H1 (cell line): ENCODE measurements around the gene TNP2. TPM values are rescaled to one million over a fixed set of nuclear protein-coding genes. Genes with fewer than 3 reads are reported as not detected.
A peak's percentile ranks its signal among the peaks of the same experiment; 100 is the strongest.

Source experiments
- CTCF ChIA-PET: fragments of 300-600 bp; sonication (Branson Sonifier 250); formaldehyde crosslinking; loops from one replicate; lab custom pipeline; 2021; ENCODE audit not compliant: partially characterized antibody; lab: Charles Lee
- POLR2A ChIA-PET: fragments of 300-600 bp; sonication (Branson Sonifier 250); formaldehyde crosslinking; loops from one replicate; lab custom pipeline; 2021; ENCODE audit warnings: inconsistent platforms; ENCODE audit not compliant: partially characterized antibody; lab: Charles Lee
- DNase-seq, 2 experiments: peaks; one replicate each; pipeline versions ENCODE4 v3.0.0 to v3.0.0-alpha.2; 2010 to 2022; ENCODE audit warnings: low spot score in 2 of 2, low read depth in 1 of 2, mixed read lengths in 1 of 2
- FAIRE-seq: peaks from 2 replicates; lab custom pipeline; 2011; peaks lifted over from hg19 to GRCh38; lab: Jason Lieb, UNC
- H2AFZ ChIP-seq: 2 replicates; pipeline ENCODE4 v1.8.1; 2012; ENCODE audit warnings: low read length, inconsistent platforms
- H2AK5ac ChIP-seq: 2 replicates; pipeline ENCODE4 v1.6.1; 2013; ENCODE audit warnings: low read depth, low read length
- H2BK120ac ChIP-seq: replicated peaks from 2 replicates; pipeline ENCODE3; 2013; ENCODE audit warnings: low read depth, low read length, inconsistent platforms
- H2BK12ac ChIP-seq: 2 replicates; pipeline ENCODE4 v1.6.1; 2013; ENCODE audit warnings: low read depth, low read length
- H2BK15ac ChIP-seq: 2 replicates; pipeline ENCODE4 v1.6.1; 2013; ENCODE audit warnings: low read length
- H2BK20ac ChIP-seq: 2 replicates; pipeline ENCODE4 v1.6.1; 2013; ENCODE audit warnings: low read length
- H2BK5ac ChIP-seq: 2 replicates; pipeline ENCODE4 v1.6.1; 2013; ENCODE audit warnings: low read depth, low read length
- H3K14ac ChIP-seq: 2 replicates; pipeline ENCODE4 v1.6.1; 2013; ENCODE audit warnings: inconsistent platforms; ENCODE audit not compliant: insufficient read length
- H3K18ac ChIP-seq: 2 replicates; pipeline ENCODE4 v1.6.1; 2013; ENCODE audit warnings: low read length; ENCODE audit errors: extremely low read depth
- H3K23ac ChIP-seq: 2 replicates; pipeline ENCODE4 v1.6.1; 2013; ENCODE audit warnings: inconsistent platforms; ENCODE audit not compliant: insufficient read length
- H3K23me2 ChIP-seq: 2 replicates; pipeline ENCODE4 v1.6.1; 2013; ENCODE audit warnings: low read depth, low read length
- H3K27ac ChIP-seq: 2 replicates; pipeline ENCODE4 v1.6.1; 2011; ENCODE audit warnings: low read depth, low read length, inconsistent platforms
- H3K27me3 ChIP-seq, 4 experiments: replicated peaks in 1 of 4; 1 replicate in 1 of 4; 2 replicates in 3 of 4; pipeline versions ENCODE4 v1.6.1 to v1.8.1; 2011 to 2013; ENCODE audit warnings: low read length in 3 of 4, mild to moderate bottlenecking in 3 of 4, inconsistent platforms in 2 of 4, mixed read lengths in 2 of 4, moderate library complexity in 1 of 4; ENCODE audit not compliant: control insufficient read depth in 3 of 4, insufficient read depth in 3 of 4; ENCODE audit errors: extremely low read depth in 1 of 4
- H3K36me3 ChIP-seq, 4 experiments: 2 replicates each; pipeline versions ENCODE4 v1.6.1 to v1.8.1; 2011 to 2013; ENCODE audit warnings: mild to moderate bottlenecking in 4 of 4, low read length in 3 of 4, moderate library complexity in 2 of 4, control low read depth in 1 of 4, inconsistent platforms in 1 of 4; ENCODE audit not compliant: insufficient read depth in 4 of 4, control insufficient read depth in 2 of 4
- H3K4ac ChIP-seq: replicated peaks from 2 replicates; pipeline ENCODE3; 2013; ENCODE audit warnings: low read length, low read depth, mixed read lengths, inconsistent platforms; ENCODE audit not compliant: insufficient read length
- H3K4me1 ChIP-seq, 4 experiments: replicated peaks in 1 of 4; 1 replicate in 1 of 4; 2 replicates in 3 of 4; pipeline versions ENCODE4 v1.6.1 to v1.8.1; 2011 to 2013; ENCODE audit warnings: low read length in 3 of 4, inconsistent platforms in 2 of 4, mixed read lengths in 1 of 4; ENCODE audit not compliant: insufficient read depth in 4 of 4, control insufficient read depth in 3 of 4
- H3K4me2 ChIP-seq, 2 experiments: 2 replicates each; pipeline versions ENCODE4 v1.6.1 to v1.8.1; 2011 to 2013; ENCODE audit warnings: low read depth in 2 of 2, low read length in 2 of 2, control low read depth in 1 of 2, inconsistent platforms in 1 of 2, mild to moderate bottlenecking in 1 of 2; ENCODE audit not compliant: insufficient read depth in 1 of 2
- H3K4me3 ChIP-seq, 4 experiments: fragments of 200-600, 300-600 bp in 1 of 4; sonication (generic), shearing (Covaris generic), sonication (Bioruptor Twin) in 1 of 4; 2 replicates each; pipeline versions ENCODE4 v1.5.1 to v1.8.1; 2011 to 2016; ENCODE audit warnings: low read length in 4 of 4, low read depth in 3 of 4, control low read depth in 2 of 4, inconsistent platforms in 2 of 4, mild to moderate bottlenecking in 2 of 4, mixed read lengths in 1 of 4, moderate library complexity in 1 of 4; ENCODE audit not compliant: insufficient read depth in 2 of 4; ENCODE audit errors: extremely low read depth in 1 of 4
- H3K56ac ChIP-seq: replicated peaks from 2 replicates; pipeline ENCODE3; 2013; ENCODE audit warnings: low read depth, mild to moderate bottlenecking, mixed read lengths, low read length, inconsistent platforms; ENCODE audit not compliant: insufficient read length
- H3K79me1 ChIP-seq: 2 replicates; pipeline ENCODE4 v1.6.1; 2013; ENCODE audit warnings: low read depth, low read length, control low read depth
- H3K79me2 ChIP-seq, 2 experiments: 2 replicates each; pipeline versions ENCODE4 v1.6.1 to v1.8.1; 2012 to 2013; ENCODE audit warnings: low read length in 2 of 2, mild to moderate bottlenecking in 2 of 2, inconsistent platforms in 1 of 2; ENCODE audit not compliant: insufficient read depth in 2 of 2, control insufficient read depth in 1 of 2
- H3K9ac ChIP-seq, 4 experiments: replicated peaks in 1 of 4; 1 replicate in 1 of 4; 2 replicates in 3 of 4; pipeline versions ENCODE4 v1.6.1 to v1.8.1; 2011 to 2013; ENCODE audit warnings: low read depth in 3 of 4, low read length in 3 of 4, control low read depth in 2 of 4, mild to moderate bottlenecking in 2 of 4, moderate library complexity in 2 of 4, inconsistent platforms in 1 of 4; ENCODE audit errors: extremely low read depth in 1 of 4
- H3K9me3 ChIP-seq, 2 experiments: 2 replicates each; pipeline versions ENCODE4 v1.6.1 to v1.8.1; 2012 to 2013; ENCODE audit warnings: mild to moderate bottlenecking in 2 of 2, moderate library complexity in 2 of 2, control low read depth in 1 of 2, inconsistent platforms in 1 of 2, low read depth in 1 of 2, low read length in 1 of 2, mixed read lengths in 1 of 2; ENCODE audit not compliant: insufficient read depth in 2 of 2
- H4K20me1 ChIP-seq, 2 experiments: replicated peaks in 1 of 2; 2 replicates each; pipeline versions ENCODE3 to v1.8.1; 2011 to 2013; ENCODE audit warnings: inconsistent platforms in 2 of 2, low read length in 2 of 2, mild to moderate bottlenecking in 1 of 2; ENCODE audit not compliant: insufficient read depth in 2 of 2, control insufficient read depth in 1 of 2
- H4K5ac ChIP-seq: 2 replicates; pipeline ENCODE4 v1.6.1; 2013; ENCODE audit warnings: low read length, low read depth, mixed read lengths, inconsistent platforms; ENCODE audit not compliant: insufficient read length
- H4K8ac ChIP-seq: 2 replicates; pipeline ENCODE4 v1.8.0; 2013; ENCODE audit warnings: mild to moderate bottlenecking, moderate library complexity, low read length, inconsistent platforms; ENCODE audit not compliant: insufficient read depth; ENCODE audit errors: extremely low read depth
- H4K91ac ChIP-seq: replicated peaks from 2 replicates; pipeline ENCODE3; 2013; ENCODE audit warnings: low read length, mixed read lengths, inconsistent platforms; ENCODE audit not compliant: insufficient read length
- BACH1 ChIP-seq: IDR thresholded peaks from 2 replicates; pipeline ENCODE4 v1.6.1; 2012; ENCODE audit warnings: low read length, improper control_type of control experiment
- CTBP2 ChIP-seq: IDR thresholded peaks from 2 replicates; pipeline ENCODE4 v1.7.0; 2011; ENCODE audit warnings: borderline replicate concordance, mild to moderate bottlenecking, moderate library complexity, mixed read lengths, low read length; ENCODE audit not compliant: insufficient read depth, insufficient read length
- MAX ChIP-seq: IDR thresholded peaks from 2 replicates; pipeline ENCODE4 v1.6.1; 2012; ENCODE audit warnings: inconsistent platforms
- PHF8 ChIP-seq: fragments of 200-600 bp; sonication (generic); conservative IDR thresholded peaks from 2 replicates; pipeline ENCODE4 v1.7.1; 2012; ENCODE audit warnings: low read depth, mild to moderate bottlenecking, inconsistent platforms, low read length, moderate library complexity
- POU5F1 ChIP-seq: IDR thresholded peaks from 2 replicates; pipeline ENCODE4 v1.6.1; 2011; ENCODE audit warnings: low read depth, mild to moderate bottlenecking, low read length, moderate library complexity
- RAD21 ChIP-seq, 2 experiments: IDR thresholded peaks in 1 of 2; conservative IDR thresholded peaks in 1 of 2; 2 replicates each; pipeline ENCODE4 v1.6.1; 2011; ENCODE audit warnings: low read depth in 2 of 2, low read length in 2 of 2, improper control_type of control experiment in 1 of 2, inconsistent platforms in 1 of 2, mild to moderate bottlenecking in 1 of 2, moderate library complexity in 1 of 2
- SIRT6 ChIP-seq: IDR thresholded peaks from one replicate; pipeline ENCODE4 v1.7.1; 2012; ENCODE audit warnings: low read length, inconsistent platforms
- SP4 ChIP-seq: IDR thresholded peaks from 2 replicates; pipeline ENCODE4 v1.6.1; 2012; ENCODE audit warnings: low read length, inconsistent platforms
- SUZ12 ChIP-seq: fragments of 200-600 bp; sonication (generic); IDR thresholded peaks from 2 replicates; pipeline ENCODE4 v1.6.1; 2012; ENCODE audit warnings: mild to moderate bottlenecking, inconsistent platforms, low read length, moderate library complexity, mixed read lengths
- WGBS, 2 experiments: shearing (Covaris generic) in 1 of 2; methylation state at CpG; one replicate each; pipeline versions ENCODE4 v1.1.6 to v1.1.7; 2013 to 2015; ENCODE audit warnings: low lambda C conversion rate in 2 of 2, mixed read lengths in 2 of 2, inconsistent platforms in 1 of 2, low coverage in 1 of 2, missing lambda C conversion rate in 1 of 2; ENCODE audit not compliant: insufficient replicate concordance in 2 of 2, insufficient coverage in 1 of 2, insufficient read length in 1 of 2; ENCODE audit errors: extremely low coverage in 1 of 2, missing lambda C conversion rate in 1 of 2; 5-methylcytosine and 5-hydroxymethylcytosine counted together
- polyA plus RNA-seq, 7 experiments: library from polyadenylated mRNA; depleted of rRNA in 3 of 7; stranded (reverse) in 5 of 7; unstranded in 2 of 7; fragments of >200 nt in 5 of 7; fragments of 200-250 nt in 2 of 7; gene quantifications; 1 replicate in 5 of 7; 2 replicates in 1 of 7; 4 replicates in 1 of 7; pipeline versions ENCODE4 v1.2.1 to v1.2.3, GENCODE V29; 2011 to 2013; ENCODE audit warnings: missing spikeins in 2 of 7, mixed read lengths in 2 of 7
- total RNA-seq: library from RNA; stranded (reverse); fragmentation: NEBNext Ultra II Directional; extraction: Animal tissue kit (Norgen Biotek cat#: 25700); gene quantifications from 2 replicates; pipeline ENCODE4 v1.2.1, GENCODE V29; 2021

Gene TNP2
- total and polyA plus RNA-seq, 2 of the 8 experiments (the other 6 are each of a cell fraction or from before 2014, with no cell fraction given): not detected

DNA sequence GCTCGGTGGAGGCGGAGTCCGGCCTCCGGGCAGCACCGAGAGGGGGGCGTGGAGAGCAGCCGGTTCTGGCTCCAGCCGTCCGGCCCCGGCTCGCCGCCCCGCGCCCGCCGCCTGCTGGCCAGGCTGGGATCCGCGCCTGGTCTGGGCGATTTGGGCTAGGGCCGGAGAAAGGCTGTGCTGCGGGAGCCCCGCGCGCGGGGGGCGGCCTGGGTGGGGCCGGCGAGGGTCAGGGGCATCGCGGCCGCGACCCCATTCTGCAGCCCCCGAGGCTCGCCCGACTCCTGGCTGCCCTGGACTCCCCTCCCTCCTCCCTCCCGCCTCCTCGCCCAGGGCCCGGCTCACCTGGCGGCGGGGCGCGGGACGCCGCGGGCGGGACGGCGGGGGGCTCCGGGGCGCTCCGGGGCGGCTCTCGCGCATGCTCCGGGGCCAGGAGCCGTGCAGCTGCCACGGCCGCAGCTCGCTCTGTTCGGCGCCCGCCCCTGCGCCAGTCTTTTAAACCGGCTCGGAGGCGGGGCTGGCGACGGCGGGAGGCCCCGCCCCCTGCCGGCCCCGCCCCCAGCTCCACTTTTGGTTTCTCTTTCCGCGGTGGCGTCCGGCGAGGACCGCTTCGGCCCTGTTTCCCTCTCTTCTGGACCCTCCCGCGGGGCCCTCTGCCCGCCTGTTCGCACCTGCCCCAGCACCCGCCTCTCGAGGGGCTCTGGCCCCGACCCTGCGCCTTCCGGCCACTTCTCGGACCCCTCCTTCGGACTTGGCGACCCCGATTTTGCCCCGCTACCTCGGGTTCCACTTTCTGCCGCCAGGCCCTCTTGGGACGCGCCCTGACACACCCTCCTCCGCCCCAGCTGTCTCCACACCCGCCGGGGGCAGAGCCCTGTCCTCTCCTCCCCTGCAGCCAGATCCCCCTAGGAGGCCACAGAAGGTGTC, 13.1 kb downstream of the TNP2 start, which contains the start of gene SOCS1:
SOCS1 (minus strand) TSS at position 468 of the 924 bp plus-strand sequence. CDS start 726 bp downstream, outside the sequence.
- H3K9me3 ChIP-seq: no peaks in the 10 kb centered on the region
- no peak within 1 kb of the TSS for H3K27ac ChIP-seq
- ChIA-PET POLR2A (interaction anchor here (0.7 to 4.6 kb wide), 68 partner anchors 8 to 310 kb away, joined by 3 to 32 read pairs (median 4); partner anchors contain the start of genes PRM3 and TNP2), CTCF (interaction anchor here (0.7 to 6.8 kb wide), 51 partner anchors 14 to 347 kb away, joined by 3 to 79 read pairs (median 5); partner anchors contain the start of genes PRM3 and TNP2)
- FAIRE-seq: no peak
- peak within 1 kb of the TSS; percentile 61 to 97 (median 74) for H3K4me3 ChIP-seq
- H2BK20ac ChIP-seq: peak within 1 kb of the TSS; percentile 55; the same call in 1 of the 2 replicates
- peak within 1 kb of the TSS; percentile 27; the same call in 1 of the 2 replicates for H2BK5ac ChIP-seq
- peak within 1 kb of the TSS; percentile 93 for H4K91ac ChIP-seq
- H3K79me2 ChIP-seq: peaks cover 0 to 28% of the 10 kb centered on the region in 2 experiments; a peak in 2 of 4 replicates
- peak within 1 kb of the TSS; percentile 79 for H3K4ac ChIP-seq
- H4K5ac ChIP-seq: peak within 1 kb of the TSS; percentile 75
- H3K9ac ChIP-seq: peak within 1 kb of the TSS; percentile 63 to 83 (median 68)
- WGBS, 2 experiments: 2% methylated on average over 43 of the region's 100 CpGs; no CpG with 5 or more reads in 1 of the 2 experiments
- no peaks in the 10 kb centered on the region; a peak in 1 of 7 replicates for H3K27me3 ChIP-seq
- peaks cover 0 to 23% (median 8%) of the 10 kb centered on the region in 4 experiments; a peak in 5 of 7 replicates for H3K4me1 ChIP-seq
- peaks cover 15% of the 10 kb centered on the region for H3K23me2 ChIP-seq
- peak within 1 kb of the TSS; percentile 68; the same call in 1 of the 2 replicates for H2BK12ac ChIP-seq
- peaks cover 0 to 8% (median 5%) of the 10 kb centered on the region in 4 experiments; a peak in 5 of 8 replicates for H3K36me3 ChIP-seq
- H4K8ac ChIP-seq: peak within 1 kb of the TSS; percentile 92
- peak within 1 kb of the TSS; percentile 75 for H3K56ac ChIP-seq
- H2BK15ac ChIP-seq: no peak within 1 kb of the TSS
- H2BK120ac ChIP-seq: peak within 1 kb of the TSS; percentile 69
- H3K14ac ChIP-seq: no peak within 1 kb of the TSS
- peaks cover 11 to 22% of the 10 kb centered on the region in 2 experiments for H4K20me1 ChIP-seq
- H2AFZ ChIP-seq: peak within 1 kb of the TSS; percentile 60; the same call in 1 of the 2 replicates
- H3K4me2 ChIP-seq: peak within 1 kb of the TSS; percentile 82 to 96
- H3K23ac ChIP-seq: no peak within 1 kb of the TSS
- H3K79me1 ChIP-seq: peaks cover 4% of the 10 kb centered on the region; the same call in 1 of the 2 replicates
- peak; percentile 59 to 95 for DNase-seq
- no peak within 1 kb of the TSS for H2AK5ac ChIP-seq
- peak within 1 kb of the TSS; percentile 89 for H3K18ac ChIP-seq
- TF ChIP-seq PHF8: peak; percentile 83
- TF ChIP-seq SUZ12: no peak
- TF ChIP-seq SP4: no peak; the same call in 1 of the 2 replicates
- TF ChIP-seq SIRT6: no peak
- TF ChIP-seq BACH1: no peak
- no peak for TF ChIP-seq POU5F1
- TF ChIP-seq CTBP2: no peak
- peak; percentile 62 to 73 for TF ChIP-seq RAD21 (IDR thresholded peaks at IDR 0.05 in 1 of 2, conservative IDR thresholded peaks at IDR 0.05 in 1 of 2; ENCODE audit: low read depth in 2 of 2, low read length in 2 of 2)
- TF ChIP-seq MAX: peak; percentile 82
